Stimulated activated CD4-positive, alpha-beta T cell treated with anti-CD3 and anti-CD28 coated beads, Interleukin-15, amount 100 ng/mL, for 48 hours (primary cell): Measurements from ENCODE around the gene KMT2D.
A peak's percentile ranks its signal among the peaks of the same experiment; 100 is the strongest.

Source experiments
- DNase-seq, 2 donors: peaks; one replicate each; pipeline ENCODE4 v3.0.0-alpha.2; 2020; ENCODE audit warnings: low read depth in 2 of 2

Gene KMT2D

GRCh38 chr12:49054524-49054923 is 6.1 kb downstream of the KMT2D start:
- DNase-seq = no peak

- no peak for DNase-seq
Measured at GRCh38 chr12:49054096-49054495, 6.5 kb downstream of the KMT2D start.

DNA sequence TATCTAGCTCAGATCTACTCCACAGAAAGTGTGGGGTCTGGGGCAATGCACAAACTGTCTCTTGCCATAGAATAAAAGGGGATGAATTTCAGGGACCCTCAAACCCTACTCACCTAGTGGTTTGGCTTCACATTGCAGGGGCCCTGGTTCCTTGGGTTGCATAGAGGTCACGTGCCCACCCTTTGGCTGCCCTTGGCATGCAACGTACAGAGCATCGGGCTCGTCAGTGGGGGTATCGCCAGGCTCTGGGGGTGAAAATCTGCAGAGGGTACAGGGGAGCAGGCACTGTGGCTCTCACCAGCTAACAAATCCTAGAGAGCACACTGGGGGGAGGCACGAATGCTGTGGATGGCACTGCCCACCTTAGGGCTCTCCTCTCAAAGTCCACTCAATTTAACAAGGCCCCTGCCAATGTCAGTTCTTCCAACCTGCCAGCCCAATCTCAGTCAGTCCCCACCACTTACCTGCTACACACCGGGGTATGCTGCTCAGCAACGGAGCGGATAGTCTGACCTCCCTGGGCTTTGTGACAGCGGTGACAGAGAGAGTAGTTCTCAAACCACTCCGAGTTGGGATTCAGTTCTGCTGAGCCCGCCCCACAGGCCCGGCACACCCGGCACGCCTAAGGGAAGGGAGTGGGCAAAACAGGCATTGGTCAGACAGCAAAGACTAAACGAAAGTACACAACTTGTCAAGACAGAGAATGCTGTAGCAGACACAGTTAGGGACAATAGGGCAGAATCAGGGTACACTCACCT is 8.0 kb downstream of the KMT2D start:
- DNase-seq = no peak

DNA sequence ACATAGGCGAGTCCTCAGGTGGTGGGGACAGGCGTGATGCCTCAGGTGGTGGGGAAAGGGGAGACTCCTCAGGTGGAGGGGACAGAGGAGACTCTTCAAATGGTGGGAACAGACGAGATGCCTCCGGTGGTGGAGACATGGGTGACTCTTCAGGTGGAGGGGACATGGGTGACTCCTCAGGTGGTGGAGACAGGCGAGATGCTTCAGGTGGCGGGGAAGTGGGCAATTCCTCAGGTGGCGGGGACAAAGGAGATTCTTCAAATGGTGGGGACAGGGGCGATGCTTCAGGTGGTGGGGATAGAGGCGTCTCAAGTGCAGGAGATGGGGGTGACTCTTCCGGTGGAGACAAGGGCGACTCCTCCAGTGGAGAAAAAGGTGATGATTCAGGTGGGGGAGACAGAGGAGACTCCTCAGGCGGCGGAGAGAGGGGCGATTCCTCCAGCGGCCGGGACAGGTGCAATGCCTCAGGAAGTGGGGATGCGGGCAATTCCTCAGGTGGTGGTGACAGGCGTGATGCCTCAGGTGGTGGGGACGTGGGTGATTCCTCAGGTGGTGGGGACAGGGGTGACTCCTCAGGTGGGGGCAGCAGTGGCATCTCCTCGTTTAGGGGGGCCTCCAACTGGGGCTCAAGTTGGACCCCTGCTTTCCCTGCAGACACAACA is 8.7 kb downstream of the KMT2D start:
- no peak for DNase-seq

- no peak for DNase-seq
Measured at GRCh38 chr12:49051373-49051764, 9.2 kb downstream of the KMT2D start.

GRCh38 chr12:49050507-49051372 is 9.9 kb downstream of the KMT2D start:
- DNase-seq = no peak

- DNase-seq = no peak
Measured at GRCh38 chr12:49049566-49050224, 10.9 kb downstream of the KMT2D start.

DNA sequence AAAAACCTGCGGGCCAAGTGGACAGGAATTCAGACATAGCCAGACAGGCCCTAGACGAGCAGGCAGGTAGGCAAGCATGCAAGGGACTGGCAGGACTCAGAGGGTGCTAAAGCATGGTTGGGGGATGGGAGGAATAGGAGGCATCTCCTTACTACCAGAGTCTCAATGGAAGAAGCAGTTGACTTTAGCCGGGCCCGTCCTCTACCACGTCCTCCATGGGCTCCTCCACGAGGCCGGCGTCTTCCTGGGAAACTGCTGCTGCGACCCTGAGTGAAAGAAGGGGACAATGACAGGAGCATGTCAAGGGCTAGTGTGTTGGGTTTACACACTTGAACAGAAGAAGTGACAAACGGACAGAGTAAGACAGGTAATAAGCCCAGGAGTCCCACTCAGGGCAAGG is 11.6 kb downstream of the KMT2D start:
- no peak for DNase-seq

DNA sequence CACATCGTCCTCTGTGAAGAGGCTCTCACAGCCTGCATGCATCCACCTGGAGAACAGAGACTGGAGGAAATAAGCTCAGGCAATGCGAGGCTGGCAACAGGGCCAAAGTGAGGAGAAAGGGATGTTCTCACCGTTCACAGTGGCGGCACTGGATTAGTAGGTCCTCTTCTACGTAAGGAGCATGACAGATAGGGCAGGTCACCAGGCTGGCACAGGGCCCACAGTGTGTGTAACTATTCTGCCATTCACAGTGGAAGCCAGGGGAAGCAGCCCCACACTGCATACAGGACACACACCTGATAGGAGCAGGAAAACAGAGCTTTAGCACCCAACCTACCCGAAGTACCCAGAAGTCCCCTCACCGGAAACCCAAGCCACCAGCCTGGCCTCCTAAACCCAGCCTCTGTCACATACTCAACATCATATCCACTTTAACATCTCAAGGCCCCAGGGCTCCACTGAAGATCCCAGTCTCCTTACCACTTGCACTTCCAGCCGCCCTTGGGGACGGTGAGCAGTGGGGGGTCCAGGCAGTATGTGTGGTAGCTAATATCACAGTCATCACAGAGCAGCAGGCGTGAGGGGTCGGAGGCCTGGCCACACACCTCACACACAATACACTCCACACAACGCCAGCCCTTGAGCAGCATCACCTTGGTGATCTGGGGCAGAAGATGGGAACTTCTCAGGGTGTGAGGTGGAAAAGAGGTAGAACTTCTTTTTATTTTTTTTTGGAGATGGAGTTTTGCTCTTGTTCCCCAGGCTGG is 14.3 kb downstream of the KMT2D start:
- DNase-seq = no peak

DNA sequence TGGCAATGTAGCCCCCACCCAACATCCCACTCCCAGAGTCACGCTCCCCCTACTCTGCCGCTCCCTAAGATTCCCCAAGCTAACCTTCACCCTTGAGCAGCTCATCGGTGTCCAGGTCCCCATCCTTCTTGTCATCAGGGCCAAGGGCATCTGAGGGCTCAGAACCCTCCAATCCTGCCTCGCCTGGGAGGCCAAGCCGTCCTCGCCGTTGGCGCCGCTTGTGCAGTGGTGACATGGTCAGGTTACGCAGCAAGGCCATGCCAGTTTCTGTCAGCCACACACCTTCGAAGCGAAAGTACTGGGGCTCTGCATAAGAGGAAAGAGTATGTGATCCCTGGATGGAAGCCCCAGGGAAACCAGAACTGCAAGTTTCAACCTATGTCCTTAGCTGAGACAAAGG is 15.9 kb downstream of the KMT2D start:
- DNase-seq = no peak

- DNase-seq = peak; percentile 60 to 70
Measured at GRCh38 chr12:49043856-49044258, 16.7 kb downstream of the KMT2D start.

GRCh38 chr12:49043241-49043640 is 17.4 kb downstream of the KMT2D start:
- no peak for DNase-seq

- DNase-seq = no peak
Measured at GRCh38 chr12:49041881-49042484, 18.6 kb downstream of the KMT2D start.

GRCh38 chr12:49041036-49041880 is 19.3 kb downstream of the KMT2D start:
- DNase-seq = no peak

DNA sequence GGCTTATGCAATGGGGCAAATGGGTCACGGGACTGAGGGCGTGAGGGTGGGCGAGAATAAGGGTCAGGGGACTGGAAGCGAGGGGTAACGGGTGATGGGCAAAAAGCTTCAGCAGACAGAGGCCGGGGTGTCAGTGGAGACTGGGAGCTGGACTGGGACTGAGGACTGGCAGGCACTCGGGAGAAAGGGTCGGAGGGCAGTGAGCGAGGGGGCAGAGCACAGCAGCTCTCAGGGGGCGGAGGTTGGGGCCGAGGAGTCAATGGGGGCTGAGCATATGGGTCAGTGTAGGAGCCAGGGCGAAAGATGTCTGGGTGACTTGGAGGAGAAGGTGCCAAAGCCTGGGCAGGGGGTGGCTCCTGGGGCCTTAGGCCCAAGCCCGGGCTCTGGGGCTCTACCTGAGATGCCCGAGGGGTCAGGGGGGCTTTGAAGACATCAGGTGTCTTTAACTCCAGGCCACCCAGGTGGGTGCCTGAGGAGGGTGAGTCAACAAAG is 20.2 kb downstream of the KMT2D start:
- DNase-seq = no peak

- DNase-seq = no peak
Measured at GRCh38 chr12:49039421-49040363, 20.9 kb downstream of the KMT2D start.

GRCh38 chr12:49038291-49038955 is 22.2 kb downstream of the KMT2D start:
- DNase-seq = no peak

DNA sequence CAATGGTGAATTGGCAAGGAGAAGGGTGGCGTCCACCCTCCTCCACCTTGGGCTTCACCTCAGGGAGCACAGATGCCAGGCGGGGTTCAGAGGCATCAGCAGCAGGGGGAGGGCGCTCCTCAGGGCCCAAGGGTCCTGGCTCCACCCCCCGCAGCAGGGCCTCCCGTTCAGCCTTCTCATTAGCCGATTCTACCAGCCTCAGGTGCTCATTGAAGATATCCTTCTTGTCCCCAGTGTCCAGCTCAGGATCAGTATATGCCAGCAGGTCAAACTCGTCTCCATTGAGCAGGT is 22.7 kb downstream of the KMT2D start:
- no peak for DNase-seq
